ENCODE data around the gene LHX8.

DNA sequence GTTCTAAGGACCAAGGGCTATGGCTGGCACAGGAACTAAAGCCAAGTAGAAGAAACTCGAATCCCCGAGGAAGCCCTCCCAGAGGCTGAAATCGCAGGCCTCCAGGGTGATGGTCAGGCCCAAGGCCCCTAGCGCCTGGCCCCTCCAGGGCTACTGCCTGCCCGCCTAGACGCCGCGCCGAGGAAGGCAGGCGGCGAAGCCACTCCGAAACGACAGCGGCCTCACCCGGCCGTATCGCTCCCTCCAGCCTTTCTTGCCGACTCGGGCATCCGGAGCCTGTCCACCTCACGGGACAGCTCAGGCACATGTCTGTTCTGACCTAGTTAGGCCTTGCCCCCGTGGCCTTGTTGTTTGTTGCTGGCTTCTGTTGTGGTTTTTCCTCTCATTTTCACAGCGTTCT is 9.7 kb upstream of the LHX8 start:
- TF ChIP-seq, protein P1, sequence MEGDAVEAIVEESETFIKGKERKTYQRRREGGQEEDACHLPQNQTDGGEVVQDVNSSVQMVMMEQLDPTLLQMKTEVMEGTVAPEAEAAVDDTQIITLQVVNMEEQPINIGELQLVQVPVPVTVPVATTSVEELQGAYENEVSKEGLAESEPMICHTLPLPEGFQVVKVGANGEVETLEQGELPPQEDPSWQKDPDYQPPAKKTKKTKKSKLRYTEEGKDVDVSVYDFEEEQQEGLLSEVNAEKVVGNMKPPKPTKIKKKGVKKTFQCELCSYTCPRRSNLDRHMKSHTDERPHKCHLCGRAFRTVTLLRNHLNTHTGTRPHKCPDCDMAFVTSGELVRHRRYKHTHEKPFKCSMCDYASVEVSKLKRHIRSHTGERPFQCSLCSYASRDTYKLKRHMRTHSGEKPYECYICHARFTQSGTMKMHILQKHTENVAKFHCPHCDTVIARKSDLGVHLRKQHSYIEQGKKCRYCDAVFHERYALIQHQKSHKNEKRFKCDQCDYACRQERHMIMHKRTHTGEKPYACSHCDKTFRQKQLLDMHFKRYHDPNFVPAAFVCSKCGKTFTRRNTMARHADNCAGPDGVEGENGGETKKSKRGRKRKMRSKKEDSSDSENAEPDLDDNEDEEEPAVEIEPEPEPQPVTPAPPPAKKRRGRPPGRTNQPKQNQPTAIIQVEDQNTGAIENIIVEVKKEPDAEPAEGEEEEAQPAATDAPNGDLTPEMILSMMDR (IDR thresholded peaks at IDR 0.05; ENCODE audit: insufficient read depth, low read length), result no peak
- TF ChIP-seq POLR2AphosphoS5 (IDR thresholded peaks at IDR 0.05; ENCODE audit: low read depth), result no peak
- TF ChIP-seq GABPA (IDR thresholded peaks at IDR 0.05; ENCODE audit: low read depth), result no peak

All from HL-60 (cell line).